HG03196 (cell line): ENCODE results near the gene CRTC2.

Experiments
- ATAC-seq: cut with Tn5 transposase; IDR thresholded peaks from one replicate; pipeline ENCODE4 v1.9.1; 2021; ENCODE audit not compliant: unreplicated experiment

The CRTC2 gene

GRCh38 chr1:153973525-153973924, 15.1 kb upstream of the CRTC2 start:
- no peak for ATAC-seq

GRCh38 chr1:153973071-153973470, 14.7 kb upstream of the CRTC2 start:
- no peak for ATAC-seq

GRCh38 chr1:153970346-153970745, 11.9 kb upstream of the CRTC2 start:
- ATAC-seq: no peak

- no peak for ATAC-seq
Observed at GRCh38 chr1:153968972-153969371, 10.6 kb upstream of the CRTC2 start.

- no peak for ATAC-seq
Observed at GRCh38 chr1:153968408-153968807, 10.0 kb upstream of the CRTC2 start.

- no peak for ATAC-seq
Observed at GRCh38 chr1:153968000-153968363, 9.6 kb upstream of the CRTC2 start.

- ATAC-seq: peak; percentile 68
Observed at GRCh38 chr1:153967107-153967999, 8.9 kb upstream of the CRTC2 start, which contains the start of gene CREB3L4. TSS of gene CREB3L4 (plus strand) at chr1:153967902. CDS start at chr1:153968526, 624 bp downstream.

- ATAC-seq: no peak
Observed at GRCh38 chr1:153963850-153964331, 5.5 kb upstream of the CRTC2 start.

GRCh38 chr1:153963030-153963849, 4.8 kb upstream of the CRTC2 start, which contains the start of gene SLC39A1:
TSS of gene SLC39A1 (minus strand) at chr1:153963537. CDS start at chr1:153962715, 822 bp downstream.
- ATAC-seq: peak; percentile 41

- no peak for ATAC-seq
Observed at GRCh38 chr1:153962088-153963029, 3.9 kb upstream of the CRTC2 start.

- ATAC-seq: no peak
Observed at GRCh38 chr1:153961421-153961820, 3.0 kb upstream of the CRTC2 start.

GRCh38 chr1:153960206-153960605, 1.8 kb upstream of the CRTC2 start:
- no peak for ATAC-seq

GRCh38 chr1:153959454-153959853, 1.0 kb upstream of the CRTC2 start:
- no peak for ATAC-seq

- ATAC-seq: no peak
Observed at GRCh38 chr1:153958961-153959260, 499 bp upstream of the CRTC2 start.

- ATAC-seq: no peak
Observed at GRCh38 chr1:153957744-153958110, 685 bp downstream of the CRTC2 start.

- no peak for ATAC-seq
Observed at GRCh38 chr1:153956997-153957715, 1.3 kb downstream of the CRTC2 start.

- ATAC-seq: no peak
Observed at GRCh38 chr1:153954826-153955225, 3.6 kb downstream of the CRTC2 start.

GRCh38 chr1:153953859-153954365, 4.5 kb downstream of the CRTC2 start:
- no peak for ATAC-seq

GRCh38 chr1:153951801-153952200, 6.6 kb downstream of the CRTC2 start:
- no peak for ATAC-seq

GRCh38 chr1:153951183-153951582, 7.2 kb downstream of the CRTC2 start:
- no peak for ATAC-seq
